Measurements from ENCODE around the gene NRGN. TPM values are rescaled to one million over a fixed set of nuclear protein-coding genes. Genes with fewer than 3 reads are reported as not detected.
A peak's percentile ranks its signal among the peaks of the same experiment; 100 is the strongest.

Gene NRGN
- 0.23 TPM in 1 of 2 replicates, not detected in the other for total RNA-seq (2014; rRNA removed; shearing (Covaris generic); ENCODE audit: low replicate concordance)

GRCh38 chr11:124739479-124740276 lies at the start of gene NRGN:
Gene NRGN, plus strand, starts transcription at chr11:124739942. Its CDS starts 143 bp downstream, at chr11:124740085.
- Histone ChIP-seq H3K27me3 (no peaks in the 10 kb centered on the region; the same call in 1 of the 2 replicates), H3K9me3 (no peaks in the 10 kb centered on the region), H3K4me3 (peak within 1 kb of the TSS; percentile 58), H3K36me3 (no peaks in the 10 kb centered on the region)
- DNase-seq = peak; percentile 91

- no peak for DNase-seq
- no peaks in the 10 kb centered on the region for H3K27me3 ChIP-seq
- H3K4me3 ChIP-seq = no peak overlapping the region
Measured at GRCh38 chr11:124693142-124693541, 46.6 kb upstream of the NRGN start.

GRCh38 chr11:124699547-124699946 lies 40.2 kb upstream of the NRGN start:
- Histone ChIP-seq H3K9me3 (no peaks in the 10 kb centered on the region), H3K36me3 (no peaks in the 10 kb centered on the region), H3K27me3 (no peaks in the 10 kb centered on the region; the same call in none of the 2 replicates), H3K4me3 (no peak overlapping the region)
- DNase-seq = no peak

More at GRCh38 chr11:124693142-124693541, 46.6 kb upstream of the NRGN start:
- no peaks in the 10 kb centered on the region for H3K36me3 ChIP-seq
- H3K9me3 ChIP-seq = no peaks in the 10 kb centered on the region

GRCh38 chr11:124700028-124700427 lies 39.7 kb upstream of the NRGN start:
- Histone ChIP-seq H3K27me3 (no peaks in the 10 kb centered on the region; the same call in none of the 2 replicates), H3K36me3 (no peaks in the 10 kb centered on the region), H3K9me3 (no peaks in the 10 kb centered on the region), H3K4me3 (no peak overlapping the region)
- no peak for DNase-seq

GRCh38 chr11:124707829-124708228 lies 31.9 kb upstream of the NRGN start:
- no peak overlapping the region for H3K4me3 ChIP-seq
- no peak for DNase-seq

GRCh38 chr11:124712392-124712791 lies 27.4 kb upstream of the NRGN start:
- H3K27me3 ChIP-seq = no peaks in the 10 kb centered on the region
- H3K36me3 ChIP-seq = no peaks in the 10 kb centered on the region
- H3K9me3 ChIP-seq = no peaks in the 10 kb centered on the region
- no peak for DNase-seq
- no peak overlapping the region for H3K4me3 ChIP-seq

More at GRCh38 chr11:124707829-124708228, 31.9 kb upstream of the NRGN start:
- Histone ChIP-seq H3K27me3 (no peaks in the 10 kb centered on the region), H3K36me3 (no peaks in the 10 kb centered on the region), H3K9me3 (no peaks in the 10 kb centered on the region)

- H3K9me3 ChIP-seq = no peaks in the 10 kb centered on the region
- no peak for DNase-seq
- no peaks in the 10 kb centered on the region for H3K36me3 ChIP-seq
- no peak overlapping the region for H3K4me3 ChIP-seq
- H3K27me3 ChIP-seq = peaks cover 20% of the 10 kb centered on the region
Measured at GRCh38 chr11:124716591-124716990, 23.2 kb upstream of the NRGN start.

- peaks cover 20% of the 10 kb centered on the region for H3K27me3 ChIP-seq
- peak; percentile 5 for DNase-seq
- no peak overlapping the region; the same call in 1 of the 2 replicates for H3K4me3 ChIP-seq
- no peaks in the 10 kb centered on the region for H3K9me3 ChIP-seq
- H3K36me3 ChIP-seq = no peaks in the 10 kb centered on the region
Measured at GRCh38 chr11:124717421-124717785, 22.3 kb upstream of the NRGN start.

GRCh38 chr11:124717786-124718651 lies 21.7 kb upstream of the NRGN start:
- Histone ChIP-seq H3K36me3 (no peaks in the 10 kb centered on the region), H3K4me3 (peak overlapping the region; percentile 19; the same call in 1 of the 2 replicates), H3K9me3 (no peaks in the 10 kb centered on the region), H3K27me3 (peaks cover 22% of the 10 kb centered on the region)
- DNase-seq = peak; percentile 45

GRCh38 chr11:124718801-124719200 lies 20.9 kb upstream of the NRGN start:
- no peaks in the 10 kb centered on the region for H3K36me3 ChIP-seq
- no peak for DNase-seq
- H3K4me3 ChIP-seq = no peak overlapping the region
- no peaks in the 10 kb centered on the region for H3K9me3 ChIP-seq
- H3K27me3 ChIP-seq = peaks cover 24% of the 10 kb centered on the region

- no peaks in the 10 kb centered on the region for H3K36me3 ChIP-seq
- H3K27me3 ChIP-seq = peaks cover 28% of the 10 kb centered on the region
- H3K4me3 ChIP-seq = no peak overlapping the region
- DNase-seq = no peak
- no peaks in the 10 kb centered on the region for H3K9me3 ChIP-seq
Measured at GRCh38 chr11:124719534-124719933, 20.2 kb upstream of the NRGN start.

- H3K4me3 ChIP-seq = no peak overlapping the region
- DNase-seq = no peak
- no peaks in the 10 kb centered on the region for H3K36me3 ChIP-seq
- no peaks in the 10 kb centered on the region for H3K9me3 ChIP-seq
- H3K27me3 ChIP-seq = peaks cover 28% of the 10 kb centered on the region
Measured at GRCh38 chr11:124722176-124722575, 17.6 kb upstream of the NRGN start.

GRCh38 chr11:124724979-124725718 lies 14.6 kb upstream of the NRGN start:
- DNase-seq = no peak
- no peaks in the 10 kb centered on the region for H3K36me3 ChIP-seq
- peaks cover 14% of the 10 kb centered on the region for H3K27me3 ChIP-seq
- no peaks in the 10 kb centered on the region for H3K9me3 ChIP-seq
- H3K4me3 ChIP-seq = no peak overlapping the region

- no peak for DNase-seq
- H3K4me3 ChIP-seq = no peak overlapping the region
Measured at GRCh38 chr11:124725719-124726105, 14.0 kb upstream of the NRGN start.

GRCh38 chr11:124727474-124727873 lies 12.3 kb upstream of the NRGN start:
- no peak overlapping the region for H3K4me3 ChIP-seq
- H3K27me3 ChIP-seq = peaks cover 10% of the 10 kb centered on the region; the same call in 1 of the 2 replicates
- H3K9me3 ChIP-seq = no peaks in the 10 kb centered on the region
- H3K36me3 ChIP-seq = no peaks in the 10 kb centered on the region
- no peak for DNase-seq

More at GRCh38 chr11:124725719-124726105, 14.0 kb upstream of the NRGN start:
- Histone ChIP-seq H3K27me3 (peaks cover 13% of the 10 kb centered on the region), H3K9me3 (no peaks in the 10 kb centered on the region), H3K36me3 (no peaks in the 10 kb centered on the region)

- Histone ChIP-seq H3K36me3 (no peaks in the 10 kb centered on the region), H3K4me3 (no peak overlapping the region)
Measured at GRCh38 chr11:124728134-124728533, 11.6 kb upstream of the NRGN start.

More at GRCh38 chr11:124728134-124728533, 11.6 kb upstream of the NRGN start:
- Histone ChIP-seq H3K9me3 (no peaks in the 10 kb centered on the region), H3K27me3 (peaks cover 7% of the 10 kb centered on the region; the same call in 1 of the 2 replicates)
- no peak for DNase-seq
